IPS-15b (cell line): Measurements from ENCODE around the gene STAT1.
A peak's percentile ranks its signal among the peaks of the same experiment; 100 is the strongest.

ENCODE experiments used
- H3K27me3 ChIP-seq: one replicate; pipeline ENCODE4 v1.6.1; 2013; ENCODE audit warnings: low read length; ENCODE audit not compliant: control insufficient read depth, insufficient read depth
- H3K36me3 ChIP-seq: one replicate; pipeline ENCODE4 v1.6.1; 2013; ENCODE audit warnings: low read length; ENCODE audit not compliant: control insufficient read depth, insufficient read depth
- H3K4me1 ChIP-seq: one replicate; pipeline ENCODE4 v1.6.1; 2013; ENCODE audit warnings: mild to moderate bottlenecking, low read length; ENCODE audit not compliant: control insufficient read depth, insufficient read depth
- H3K4me3 ChIP-seq: one replicate; pipeline ENCODE4 v1.5.1; 2013; ENCODE audit warnings: low read depth, low read length
- H3K9ac ChIP-seq: one replicate; pipeline ENCODE4 v1.6.1; 2013; ENCODE audit warnings: low read depth, mild to moderate bottlenecking, low read length
- H3K9me3 ChIP-seq: one replicate; pipeline ENCODE4 v1.6.1; 2013; ENCODE audit warnings: mild to moderate bottlenecking, low read length; ENCODE audit not compliant: control insufficient read depth, insufficient read depth

The STAT1 gene

DNA sequence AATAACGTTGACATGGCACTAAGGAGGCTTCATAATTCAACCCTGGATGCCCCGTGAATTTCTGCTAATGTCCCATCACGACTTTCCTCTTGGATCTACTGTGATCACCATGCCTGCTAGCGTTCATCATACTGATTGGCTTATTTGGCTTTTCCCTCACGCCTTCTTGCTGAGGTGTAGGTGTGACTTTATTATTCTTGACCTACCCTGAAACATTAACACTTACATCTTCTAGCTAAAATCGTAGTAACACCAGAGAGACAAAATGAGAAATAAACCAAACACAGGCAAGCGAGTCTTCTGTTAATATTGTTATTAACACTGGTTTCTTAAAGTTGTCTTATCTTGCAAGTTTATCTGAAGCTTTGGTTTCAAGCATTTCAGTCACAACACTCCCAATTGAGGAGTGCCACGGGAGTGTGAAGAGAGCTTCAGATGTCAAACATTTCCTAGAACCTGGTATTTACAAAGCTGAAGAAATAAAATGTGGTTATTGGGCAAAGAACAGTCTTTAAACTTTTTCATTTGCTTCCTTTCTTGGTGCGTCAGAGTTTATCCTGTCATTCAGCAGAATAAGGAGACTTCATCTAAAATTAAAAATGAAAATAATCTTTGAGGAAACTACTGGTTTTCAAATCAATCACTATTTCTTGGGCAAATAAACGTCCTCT lies 15.4 kb upstream of the STAT1 start:
- H3K36me3 ChIP-seq: no peaks in the 10 kb centered on the region
- H3K9ac ChIP-seq: no peak overlapping the region
- peaks cover 4% of the 10 kb centered on the region for H3K4me1 ChIP-seq
- no peaks in the 10 kb centered on the region for H3K27me3 ChIP-seq
- no peaks in the 10 kb centered on the region for H3K9me3 ChIP-seq
- H3K4me3 ChIP-seq: no peak overlapping the region

DNA sequence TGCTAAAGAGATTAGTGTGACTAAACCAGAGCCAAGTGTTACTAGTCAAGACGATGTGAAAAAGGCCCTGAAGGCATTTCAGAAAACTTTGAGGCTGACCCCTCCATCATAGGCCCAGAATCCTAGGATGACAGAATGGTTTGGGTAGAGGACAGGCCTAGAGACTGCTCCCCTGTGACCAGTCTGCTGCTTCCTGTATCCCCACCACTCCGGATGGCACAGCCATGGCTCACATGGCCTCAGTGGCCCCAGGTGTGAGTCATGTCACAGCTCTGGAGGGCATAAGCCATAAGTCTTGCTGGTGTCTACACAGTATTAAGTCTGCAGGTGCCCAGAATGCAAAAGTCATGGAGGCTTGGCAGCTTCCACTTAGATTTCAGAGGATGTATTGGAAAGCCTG lies 12.4 kb upstream of the STAT1 start:
- H3K27me3 ChIP-seq: peaks cover 4% of the 10 kb centered on the region
- H3K36me3 ChIP-seq: no peaks in the 10 kb centered on the region
- H3K4me3 ChIP-seq: no peak overlapping the region
- H3K4me1 ChIP-seq: peaks cover 2% of the 10 kb centered on the region
- H3K9ac ChIP-seq: no peak overlapping the region
- no peaks in the 10 kb centered on the region for H3K9me3 ChIP-seq

DNA sequence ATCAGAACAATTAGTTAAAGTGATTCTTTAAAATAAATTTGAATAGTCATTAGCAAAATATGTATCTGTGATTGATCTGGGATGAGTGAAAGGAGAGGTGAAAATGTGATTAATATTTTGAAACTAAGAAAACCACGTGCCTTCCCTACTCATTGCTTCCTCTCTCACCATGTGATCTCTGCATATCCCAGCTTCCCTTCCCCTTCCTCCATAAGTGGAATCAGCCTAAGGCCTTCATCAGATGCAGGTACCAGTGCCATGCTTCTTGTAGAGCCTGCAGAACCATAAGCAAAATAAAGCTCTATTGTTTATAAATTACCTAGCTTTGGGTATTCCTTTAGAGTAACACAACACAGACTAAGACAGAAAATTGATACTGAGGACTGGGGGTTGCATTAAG lies 11.2 kb upstream of the STAT1 start:
- Histone ChIP-seq H3K9me3 (no peaks in the 10 kb centered on the region), H3K4me3 (no peak overlapping the region), H3K36me3 (no peaks in the 10 kb centered on the region), H3K4me1 (no peaks in the 10 kb centered on the region), H3K9ac (no peak overlapping the region), H3K27me3 (peaks cover 4% of the 10 kb centered on the region)

- no peak overlapping the region for H3K9ac ChIP-seq
- no peaks in the 10 kb centered on the region for H3K36me3 ChIP-seq
- peaks cover 17% of the 10 kb centered on the region for H3K27me3 ChIP-seq
- no peak overlapping the region for H3K4me3 ChIP-seq
- no peaks in the 10 kb centered on the region for H3K9me3 ChIP-seq
- no peaks in the 10 kb centered on the region for H3K4me1 ChIP-seq
These were observed 9.3 kb upstream of the STAT1 start for GRCh38 chr2:191023235-191023679.

DNA sequence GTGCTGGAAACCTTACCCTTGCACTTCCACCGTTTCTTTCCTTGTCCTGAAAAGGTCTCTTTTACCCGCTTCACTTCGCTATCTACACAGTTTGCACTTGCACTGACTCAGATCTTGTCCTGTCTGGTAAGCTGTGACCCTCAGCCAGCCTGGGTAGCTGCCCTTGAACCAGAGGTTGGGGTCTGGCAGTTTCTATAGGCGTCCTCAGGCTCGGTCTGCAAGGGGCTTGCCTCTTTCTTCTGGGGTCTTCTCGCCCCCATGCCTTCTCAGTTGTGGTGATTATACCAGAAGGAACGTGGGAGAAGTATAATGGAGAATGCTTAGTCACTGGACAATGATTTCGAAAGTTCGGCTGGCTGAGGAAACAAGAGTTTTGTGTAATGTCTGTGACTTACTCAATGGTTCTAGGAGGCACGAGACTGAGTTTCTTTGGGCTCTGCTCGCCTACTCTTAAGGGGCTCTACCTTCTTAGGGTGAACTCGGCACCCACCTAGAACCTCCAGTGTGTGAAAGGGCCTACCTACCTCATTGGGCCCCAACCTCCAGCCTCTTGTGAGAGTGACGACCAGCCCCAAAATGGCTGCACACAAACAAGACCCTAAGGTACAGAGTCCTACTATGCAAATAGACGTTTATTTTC lies 6.9 kb upstream of the STAT1 start:
- H3K36me3 ChIP-seq: no peaks in the 10 kb centered on the region
- no peaks in the 10 kb centered on the region for H3K9me3 ChIP-seq
- peaks cover 35% of the 10 kb centered on the region for H3K27me3 ChIP-seq
- H3K4me1 ChIP-seq: no peaks in the 10 kb centered on the region
- peak overlapping the region; percentile 84 for H3K4me3 ChIP-seq
- H3K9ac ChIP-seq: peak overlapping the region; percentile 84

GRCh38 chr2:191020221-191020741 lies 6.3 kb upstream of the STAT1 start:
- peaks cover 39% of the 10 kb centered on the region for H3K27me3 ChIP-seq
- H3K36me3 ChIP-seq: no peaks in the 10 kb centered on the region
- H3K9me3 ChIP-seq: no peaks in the 10 kb centered on the region

DNA sequence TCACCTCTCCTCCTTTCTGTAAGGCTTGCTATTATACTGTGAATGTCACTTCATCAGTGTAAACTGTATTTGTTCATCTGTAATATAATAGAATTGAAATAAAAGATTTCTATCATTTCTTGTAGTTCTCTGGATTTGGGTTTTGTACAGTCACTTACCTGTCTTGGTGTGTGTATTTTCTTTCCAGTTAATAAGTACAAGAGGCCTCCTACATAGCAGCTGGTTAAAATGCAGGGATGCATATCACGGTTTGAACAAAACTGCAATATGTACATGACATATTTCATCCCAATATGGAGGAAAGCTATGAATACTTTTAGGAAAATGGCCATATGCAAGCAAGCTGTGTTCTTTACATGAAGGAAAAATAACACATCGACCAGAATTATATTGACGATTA lies 5.4 kb upstream of the STAT1 start:
- no peaks in the 10 kb centered on the region for H3K36me3 ChIP-seq
- H3K4me3 ChIP-seq: no peak overlapping the region
- H3K9me3 ChIP-seq: no peaks in the 10 kb centered on the region
- H3K4me1 ChIP-seq: no peaks in the 10 kb centered on the region
- H3K9ac ChIP-seq: no peak overlapping the region
- peaks cover 47% of the 10 kb centered on the region for H3K27me3 ChIP-seq

More at GRCh38 chr2:191020221-191020741, 6.3 kb upstream of the STAT1 start:
- Histone ChIP-seq H3K4me3 (peak overlapping the region; percentile 84), H3K4me1 (no peaks in the 10 kb centered on the region), H3K9ac (peak overlapping the region; percentile 84)

GRCh38 chr2:191018643-191019119 lies 4.7 kb upstream of the STAT1 start:
- Histone ChIP-seq H3K36me3 (no peaks in the 10 kb centered on the region), H3K4me3 (no peak overlapping the region), H3K9me3 (no peaks in the 10 kb centered on the region), H3K27me3 (peaks cover 47% of the 10 kb centered on the region), H3K9ac (no peak overlapping the region), H3K4me1 (no peaks in the 10 kb centered on the region)

DNA sequence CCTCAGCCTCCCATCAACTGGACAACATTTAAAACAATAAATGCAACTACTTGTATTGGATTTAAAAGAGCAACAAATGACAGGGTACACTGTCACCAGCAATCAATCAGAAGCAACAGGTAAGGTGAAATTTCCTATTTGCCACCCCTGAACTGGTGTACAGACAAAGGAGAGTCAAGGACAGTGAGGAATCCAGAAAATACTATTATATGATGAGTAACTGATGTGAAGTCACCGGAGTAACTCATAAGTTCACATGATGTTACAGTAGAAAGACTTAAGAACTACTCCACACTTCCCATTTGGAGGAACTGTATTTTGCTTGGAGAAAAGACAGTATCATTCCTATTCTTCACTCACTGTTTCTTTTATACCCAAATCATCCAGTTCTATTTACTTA lies 4.1 kb upstream of the STAT1 start:
- H3K4me3 ChIP-seq: no peak overlapping the region
- peaks cover 47% of the 10 kb centered on the region for H3K27me3 ChIP-seq
- no peaks in the 10 kb centered on the region for H3K36me3 ChIP-seq

DNA sequence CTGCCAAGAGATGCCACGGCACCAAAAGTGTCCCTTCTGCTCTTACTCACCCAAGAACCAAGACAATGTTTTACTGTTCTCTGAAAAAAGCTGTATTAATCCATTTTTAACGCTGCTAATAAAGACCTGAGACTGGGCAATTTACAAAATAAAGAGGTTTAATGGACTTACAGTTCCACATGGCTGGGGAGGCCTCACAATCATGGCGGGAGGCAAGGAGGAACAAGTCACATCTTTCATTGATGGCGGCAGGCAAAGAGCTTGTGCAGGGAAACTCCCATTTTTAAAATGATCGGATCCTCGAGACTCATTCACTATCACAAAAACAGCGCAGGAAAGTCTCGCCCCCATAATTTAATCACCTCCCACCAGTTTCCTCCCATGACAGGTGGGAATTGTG lies 1.9 kb upstream of the STAT1 start:
- no peaks in the 10 kb centered on the region for H3K4me1 ChIP-seq
- no peak overlapping the region for H3K4me3 ChIP-seq
- no peaks in the 10 kb centered on the region for H3K36me3 ChIP-seq
- no peaks in the 10 kb centered on the region for H3K9me3 ChIP-seq
- H3K9ac ChIP-seq: no peak overlapping the region
- peaks cover 43% of the 10 kb centered on the region for H3K27me3 ChIP-seq

More for the DNA sequence above, 4.1 kb upstream of the STAT1 start:
- Histone ChIP-seq H3K4me1 (no peaks in the 10 kb centered on the region), H3K9ac (no peak overlapping the region), H3K9me3 (no peaks in the 10 kb centered on the region)

DNA sequence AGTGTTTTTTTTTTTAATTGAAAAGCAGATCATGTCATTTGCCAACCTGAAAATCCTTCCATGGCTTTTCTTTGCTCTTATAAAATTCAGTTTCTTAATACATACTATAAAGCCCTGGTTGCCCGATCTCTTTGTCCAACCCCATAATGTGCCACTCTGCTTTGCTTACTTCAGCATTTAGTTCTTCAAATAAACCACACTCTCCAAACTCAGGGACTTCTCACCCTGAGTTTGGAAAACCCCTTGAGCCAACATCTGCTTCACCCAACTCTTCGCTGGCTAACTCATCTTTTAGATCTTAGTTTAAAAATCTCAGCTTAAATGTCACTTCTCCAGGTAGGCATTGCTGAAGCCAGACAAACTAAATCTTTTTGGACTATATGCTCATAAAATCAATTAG lies 1.3 kb upstream of the STAT1 start:
- Histone ChIP-seq H3K27me3 (peaks cover 43% of the 10 kb centered on the region), H3K4me1 (no peaks in the 10 kb centered on the region), H3K4me3 (no peak overlapping the region), H3K9ac (no peak overlapping the region), H3K36me3 (no peaks in the 10 kb centered on the region), H3K9me3 (no peaks in the 10 kb centered on the region)

- no peaks in the 10 kb centered on the region for H3K4me1 ChIP-seq
- no peak overlapping the region for H3K9ac ChIP-seq
- peaks cover 43% of the 10 kb centered on the region for H3K27me3 ChIP-seq
- no peaks in the 10 kb centered on the region for H3K36me3 ChIP-seq
- H3K4me3 ChIP-seq: peak overlapping the region; percentile 59
- no peaks in the 10 kb centered on the region for H3K9me3 ChIP-seq
These were observed 666 bp upstream of the STAT1 start for GRCh38 chr2:191014653-191015020.
